ENCODE results near the gene GSN. TPM values are rescaled to one million over a fixed set of nuclear protein-coding genes. Genes with fewer than 3 reads are reported as not detected.

GSN gene
- total RNA-seq, 1 experiment from 2014 or later: 278 TPM

GRCh38 chr9:121279776-121280388 lies 11.9 kb downstream of the GSN start:
- ATAC-seq (no peak), DNase-seq (ENCODE audit: low read depth, low spot score) (no peak)
- in situ Hi-C loops (cut with HindIII; ENCODE audit: low pct_unique_long_range_greater_than_20kb, low sequenced_read_pairs) (no loop called here), intact Hi-C loops (cut with micrococcal nuclease; ENCODE audit: unreplicated experiment) (loop anchor here (5.0 kb wide), 1 partner anchor 68 kb away; no protein-coding TSS in a partner anchor)
- Histone ChIP-seq H3K4me1 (ENCODE audit: control insufficient read depth, insufficient read depth, low read length) (peaks cover 92% of the 10 kb centered on the region), H3K27me3 (ENCODE audit: control insufficient read depth, insufficient read depth, low read length) (no peaks in the 10 kb centered on the region), H3K4me3 (ENCODE audit: low read depth in 2 of 2, low read length in 2 of 2) (no peak overlapping the region), H3K27ac (ENCODE audit: low read length) (peak overlapping the region; percentile 99), H3K9me3 (ENCODE audit: control insufficient read depth, insufficient read depth, low read depth, low read length) (no peaks in the 10 kb centered on the region), H3K36me3 (ENCODE audit: control insufficient read depth, insufficient read depth, low read length) (no peaks in the 10 kb centered on the region)
- POLR2A ChIA-PET: interaction anchor here (0.6 kb wide), 1 partner anchor 154 kb away, joined by 3 read pairs; no protein-coding TSS in a partner anchor
- BruUV-seq (replicated peaks): no TSS peak
- CTCF ChIA-PET: no interaction called here
- TF ChIP-seq POLR2AphosphoS5 (IDR thresholded peaks at IDR 0.05; ENCODE audit: low read depth, low read length) (no peak), SIN3A (IDR thresholded peaks at IDR 0.05; ENCODE audit: borderline replicate concordance, insufficient read depth, low read depth, low read length) (no peak), REST (IDR thresholded peaks at IDR 0.05; ENCODE audit: insufficient read depth in 1 of 2, low read depth in 2 of 2, low read length in 1 of 2) (no peak), TCF7L2 (IDR thresholded peaks at IDR 0.05; ENCODE audit: low read depth, low read length) (no peak)
- TF ChIP-seq, protein P1, sequence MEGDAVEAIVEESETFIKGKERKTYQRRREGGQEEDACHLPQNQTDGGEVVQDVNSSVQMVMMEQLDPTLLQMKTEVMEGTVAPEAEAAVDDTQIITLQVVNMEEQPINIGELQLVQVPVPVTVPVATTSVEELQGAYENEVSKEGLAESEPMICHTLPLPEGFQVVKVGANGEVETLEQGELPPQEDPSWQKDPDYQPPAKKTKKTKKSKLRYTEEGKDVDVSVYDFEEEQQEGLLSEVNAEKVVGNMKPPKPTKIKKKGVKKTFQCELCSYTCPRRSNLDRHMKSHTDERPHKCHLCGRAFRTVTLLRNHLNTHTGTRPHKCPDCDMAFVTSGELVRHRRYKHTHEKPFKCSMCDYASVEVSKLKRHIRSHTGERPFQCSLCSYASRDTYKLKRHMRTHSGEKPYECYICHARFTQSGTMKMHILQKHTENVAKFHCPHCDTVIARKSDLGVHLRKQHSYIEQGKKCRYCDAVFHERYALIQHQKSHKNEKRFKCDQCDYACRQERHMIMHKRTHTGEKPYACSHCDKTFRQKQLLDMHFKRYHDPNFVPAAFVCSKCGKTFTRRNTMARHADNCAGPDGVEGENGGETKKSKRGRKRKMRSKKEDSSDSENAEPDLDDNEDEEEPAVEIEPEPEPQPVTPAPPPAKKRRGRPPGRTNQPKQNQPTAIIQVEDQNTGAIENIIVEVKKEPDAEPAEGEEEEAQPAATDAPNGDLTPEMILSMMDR (IDR thresholded peaks at IDR 0.05): no peak

- intact Hi-C loops (cut with micrococcal nuclease; ENCODE audit: unreplicated experiment) (loop anchor here (5.0 kb wide), 1 partner anchor 69 kb away; no protein-coding TSS in a partner anchor), in situ Hi-C loops (cut with HindIII; ENCODE audit: low pct_unique_long_range_greater_than_20kb, low sequenced_read_pairs) (no loop called here)
- CTCF ChIA-PET: no interaction called here
- no peaks in the 10 kb centered on the region for H3K36me3 ChIP-seq (ENCODE audit: control insufficient read depth, insufficient read depth, low read length)
- TF ChIP-seq SIN3A (IDR thresholded peaks at IDR 0.05; ENCODE audit: borderline replicate concordance, insufficient read depth, low read depth, low read length) (no peak), TCF7L2 (IDR thresholded peaks at IDR 0.05; ENCODE audit: low read depth, low read length) (no peak), POLR2AphosphoS5 (IDR thresholded peaks at IDR 0.05; ENCODE audit: low read depth, low read length) (no peak), REST (IDR thresholded peaks at IDR 0.05; ENCODE audit: insufficient read depth in 1 of 2, low read depth in 2 of 2, low read length in 1 of 2) (no peak)
- TF ChIP-seq, protein P1 (IDR thresholded peaks at IDR 0.05): no peak
- H3K4me1 ChIP-seq (ENCODE audit: control insufficient read depth, insufficient read depth, low read length): peaks cover 95% of the 10 kb centered on the region
- H3K27me3 ChIP-seq (ENCODE audit: control insufficient read depth, insufficient read depth, low read length): no peaks in the 10 kb centered on the region
- no peak for DNase-seq (ENCODE audit: low read depth, low spot score)
- peak overlapping the region; percentile 99 for H3K27ac ChIP-seq (ENCODE audit: low read length)
- no peak for ATAC-seq
- BruUV-seq (replicated peaks): no TSS peak
- no peak overlapping the region for H3K4me3 ChIP-seq (ENCODE audit: low read depth in 2 of 2, low read length in 2 of 2)
- no peaks in the 10 kb centered on the region for H3K9me3 ChIP-seq (ENCODE audit: control insufficient read depth, insufficient read depth, low read depth, low read length)
- POLR2A ChIA-PET: no interaction called here
Observed at GRCh38 chr9:121280715-121281613, 13.0 kb downstream of the GSN start.
